NT2/D1 (cell line): ENCODE data around the gene TMEM223.
"Not testable (repeated sequence)": the region's sequence is repeated elsewhere in the genome, so short reads cannot be mapped to it uniquely, and the experiment has no call there.

Source experiments
- DNase-seq: peaks from one replicate; pipeline ENCODE4 v3.0.0-alpha.2; 2011; ENCODE audit warnings: low read depth, low spot score
- H3K27me3 ChIP-seq: 2 replicates; pipeline ENCODE4 v1.6.0; 2011; ENCODE audit warnings: mild to moderate bottlenecking; ENCODE audit not compliant: insufficient read length, insufficient read depth
- H3K36me3 ChIP-seq: 2 replicates; pipeline ENCODE4 v1.6.1; 2011; ENCODE audit warnings: mild to moderate bottlenecking, low read length, mixed read lengths; ENCODE audit not compliant: insufficient read depth, insufficient read length
- H3K4me1 ChIP-seq: 2 replicates; pipeline ENCODE4 v1.5.1; 2011; ENCODE audit not compliant: insufficient read depth, insufficient read length
- H3K4me3 ChIP-seq: 2 replicates; pipeline ENCODE4 v1.5.1; 2011; ENCODE audit warnings: low read depth; ENCODE audit not compliant: insufficient read length
- H3K9ac ChIP-seq: 2 replicates; pipeline ENCODE4 v1.6.0; 2011; ENCODE audit warnings: low read depth; ENCODE audit not compliant: insufficient read length
- H3K9me3 ChIP-seq: 2 replicates; pipeline ENCODE4 v1.5.1; 2011; ENCODE audit warnings: mild to moderate bottlenecking, low read length; ENCODE audit not compliant: insufficient read depth
- SUZ12 ChIP-seq: IDR thresholded peaks from 2 replicates; pipeline ENCODE4 v1.6.1; 2011; ENCODE audit not compliant: insufficient read length, insufficient read depth; ENCODE audit errors: extremely low read depth
- YY1 ChIP-seq: IDR thresholded peaks from 2 replicates; pipeline ENCODE4 v1.6.1; 2011; ENCODE audit not compliant: insufficient read length, insufficient read depth
- ZNF274 ChIP-seq: IDR thresholded peaks from 2 replicates; pipeline ENCODE4 v1.6.1; 2011; ENCODE audit warnings: mild to moderate bottlenecking, low read depth, low read length

The TMEM223 gene

GRCh38 chr11:62755086-62755615 is 36.7 kb downstream of the TMEM223 start:
- no peaks in the 10 kb centered on the region for H3K27me3 ChIP-seq
- no peak for TF ChIP-seq YY1
- no peak for TF ChIP-seq SUZ12
- H3K4me1 ChIP-seq: peaks cover 6% of the 10 kb centered on the region
- peaks cover 17% of the 10 kb centered on the region for H3K36me3 ChIP-seq
- no peak overlapping the region for H3K4me3 ChIP-seq
- no peak for DNase-seq
- peak overlapping the region; percentile 53 for H3K9ac ChIP-seq
- no peaks in the 10 kb centered on the region for H3K9me3 ChIP-seq

GRCh38 chr11:62753736-62754603 is 37.8 kb downstream of the TMEM223 start, which contains the start of gene ZBTB3:
Gene ZBTB3, minus strand, starts transcription at chr11:62754160. Its CDS starts 496 bp downstream, at chr11:62753664.
- peak; percentile 99 for DNase-seq
- Histone ChIP-seq H3K9me3 (no peaks in the 10 kb centered on the region), H3K27me3 (no peaks in the 10 kb centered on the region), H3K4me1 (peaks cover 6% of the 10 kb centered on the region), H3K36me3 (peaks cover 22% of the 10 kb centered on the region), H3K9ac (peak within 1 kb of the TSS; percentile 98), H3K4me3 (peak within 1 kb of the TSS; percentile 98)
- TF ChIP-seq YY1 (no peak), SUZ12 (no peak), ZNF274 (no peak)

GRCh38 chr11:62752994-62753735 is 38.6 kb downstream of the TMEM223 start:
- no peak for TF ChIP-seq ZNF274
- H3K27me3 ChIP-seq: no peaks in the 10 kb centered on the region
- H3K9ac ChIP-seq: peak overlapping the region; percentile 98
- DNase-seq: no peak
- H3K9me3 ChIP-seq: no peaks in the 10 kb centered on the region
- H3K4me1 ChIP-seq: peaks cover 6% of the 10 kb centered on the region
- peaks cover 25% of the 10 kb centered on the region for H3K36me3 ChIP-seq
- H3K4me3 ChIP-seq: peak overlapping the region; percentile 98

GRCh38 chr11:62752177-62752785 is 39.5 kb downstream of the TMEM223 start:
- TF ChIP-seq YY1 (no peak), SUZ12 (no peak), ZNF274 (no peak)
- Histone ChIP-seq H3K4me3 (no peak overlapping the region), H3K4me1 (peaks cover 8% of the 10 kb centered on the region), H3K36me3 (peaks cover 29% of the 10 kb centered on the region), H3K9me3 (no peaks in the 10 kb centered on the region), H3K9ac (peak overlapping the region; percentile 16), H3K27me3 (no peaks in the 10 kb centered on the region)
- DNase-seq: no peak

- H3K36me3 ChIP-seq: peaks cover 30% of the 10 kb centered on the region
- H3K27me3 ChIP-seq, H3K9me3 ChIP-seq, DNase-seq, H3K4me1 ChIP-seq, H3K4me3 ChIP-seq, H3K9ac ChIP-seq: not testable (repeated sequence)
These were observed 41.9 kb downstream of the TMEM223 start for GRCh38 chr11:62749931-62750330.

GRCh38 chr11:62747475-62748160 is 44.2 kb downstream of the TMEM223 start:
- peaks cover 22% of the 10 kb centered on the region for H3K36me3 ChIP-seq
- no peak for DNase-seq
- H3K4me3 ChIP-seq: no peak overlapping the region
- TF ChIP-seq ZNF274: no peak
- TF ChIP-seq SUZ12: no peak
- TF ChIP-seq YY1: no peak
- H3K9ac ChIP-seq: no peak overlapping the region
- no peaks in the 10 kb centered on the region for H3K9me3 ChIP-seq
- H3K4me1 ChIP-seq: peaks cover 2% of the 10 kb centered on the region
- no peaks in the 10 kb centered on the region for H3K27me3 ChIP-seq
